H9 (cell line): ENCODE measurements around the gene LAMB1. TPM values are rescaled to one million over a fixed set of nuclear protein-coding genes. Genes with fewer than 3 reads are reported as not detected.

Experiments used
- DNase-seq: peaks from one replicate; pipeline ENCODE4 v3.0.0-alpha.2; 2017
- H2AFZ ChIP-seq: one replicate; pipeline ENCODE4 v1.6.1; 2013; ENCODE audit warnings: mild to moderate bottlenecking, low read length, control low read depth, moderate library complexity
- H2AK5ac ChIP-seq: 2 replicates; pipeline ENCODE4 v1.6.1; 2013; ENCODE audit warnings: low read length, control low read depth, mixed read lengths; ENCODE audit not compliant: insufficient read length
- H2BK120ac ChIP-seq: one replicate; pipeline ENCODE4 v1.6.1; 2013; ENCODE audit warnings: low read depth, mild to moderate bottlenecking, low read length, control low read depth, inconsistent platforms; ENCODE audit not compliant: poor library complexity, severe bottlenecking
- H2BK12ac ChIP-seq: 2 replicates; pipeline ENCODE4 v1.6.1; 2013; ENCODE audit warnings: low read length, control low read depth, mixed read lengths, low read depth; ENCODE audit not compliant: insufficient read length
- H2BK15ac ChIP-seq: 2 replicates; pipeline ENCODE4 v1.6.1; 2013; ENCODE audit warnings: low read depth, low read length, control low read depth
- H2BK20ac ChIP-seq: one replicate; pipeline ENCODE4 v1.6.1; 2013; ENCODE audit warnings: low read depth, mild to moderate bottlenecking, low read length, control low read depth, inconsistent platforms; ENCODE audit not compliant: poor library complexity, severe bottlenecking
- H2BK5ac ChIP-seq: 2 replicates; pipeline ENCODE4 v1.6.1; 2013; ENCODE audit warnings: low read length, control low read depth, mixed read lengths; ENCODE audit not compliant: insufficient read length
- H3K14ac ChIP-seq: 2 replicates; pipeline ENCODE4 v1.6.1; 2013; ENCODE audit warnings: low read length, control low read depth; ENCODE audit not compliant: insufficient read depth
- H3K18ac ChIP-seq: 2 replicates; pipeline ENCODE4 v1.6.1; 2013; ENCODE audit warnings: low read depth, mild to moderate bottlenecking, mixed read lengths, low read length, control low read depth; ENCODE audit not compliant: insufficient read length
- H3K23ac ChIP-seq: 2 replicates; pipeline ENCODE4 v1.6.1; 2013; ENCODE audit warnings: low read length, control low read depth, mixed read lengths, low read depth; ENCODE audit not compliant: insufficient read length
- H3K23me2 ChIP-seq: 2 replicates; pipeline ENCODE4 v1.6.1; 2013; ENCODE audit warnings: low read depth, mild to moderate bottlenecking, mixed read lengths, low read length, control low read depth; ENCODE audit not compliant: insufficient read length, poor library complexity, severe bottlenecking
- H3K27ac ChIP-seq: 2 replicates; pipeline ENCODE4 v1.5.1; 2013; ENCODE audit warnings: low read length, control low read depth, mixed read lengths, low read depth; ENCODE audit not compliant: insufficient read length
- H3K27me3 ChIP-seq: 2 replicates; pipeline ENCODE4 v1.6.1; 2013; ENCODE audit warnings: low read length, control low read depth, inconsistent platforms; ENCODE audit not compliant: insufficient read depth
- H3K4ac ChIP-seq: 2 replicates; pipeline ENCODE4 v1.6.1; 2013; ENCODE audit warnings: low read depth, mild to moderate bottlenecking, control low read depth, inconsistent platforms, low read length, moderate library complexity
- H3K4me1 ChIP-seq: 2 replicates; pipeline ENCODE4 v1.6.1; 2013; ENCODE audit warnings: low read length, control low read depth, inconsistent platforms; ENCODE audit not compliant: insufficient read depth
- H3K4me2 ChIP-seq: 2 replicates; pipeline ENCODE4 v1.6.1; 2013; ENCODE audit warnings: low read length, control low read depth, mixed read lengths; ENCODE audit not compliant: insufficient read length, insufficient read depth
- H3K56ac ChIP-seq: 2 replicates; pipeline ENCODE4 v1.6.1; 2013; ENCODE audit warnings: low read depth, mild to moderate bottlenecking, mixed read lengths, low read length, control low read depth; ENCODE audit not compliant: insufficient read length
- H3K79me1 ChIP-seq: 2 replicates; pipeline ENCODE4 v1.6.1; 2013; ENCODE audit warnings: low read depth, mild to moderate bottlenecking, moderate library complexity, low read length, control low read depth, inconsistent platforms; ENCODE audit not compliant: insufficient read depth, poor library complexity, severe bottlenecking
- H3K79me2 ChIP-seq: 2 replicates; pipeline ENCODE4 v1.6.1; 2013; ENCODE audit warnings: low read length, control low read depth, inconsistent platforms; ENCODE audit not compliant: insufficient read depth
- H3K9ac ChIP-seq: 2 replicates; pipeline ENCODE4 v1.6.1; 2013; ENCODE audit warnings: low read length, control low read depth, mixed read lengths; ENCODE audit not compliant: insufficient read length; ENCODE audit errors: extremely low read depth
- H3K9me3 ChIP-seq: one replicate; pipeline ENCODE4 v1.6.1; 2013; ENCODE audit warnings: low read depth, low read length, inconsistent platforms; ENCODE audit not compliant: control insufficient read depth
- H3T11ph ChIP-seq: one replicate; pipeline ENCODE4 v1.6.1; 2013; ENCODE audit warnings: mild to moderate bottlenecking, low read length, control low read depth, inconsistent platforms
- H4K20me1 ChIP-seq: one replicate; pipeline ENCODE4 v1.6.1; 2013; ENCODE audit not compliant: control insufficient read depth, insufficient read length, insufficient read depth
- H4K5ac ChIP-seq: 2 replicates; pipeline ENCODE4 v1.6.1; 2013; ENCODE audit warnings: low read depth, mild to moderate bottlenecking, mixed read lengths, low read length, control low read depth; ENCODE audit not compliant: insufficient read length
- H4K8ac ChIP-seq: replicated peaks from 2 replicates; pipeline ENCODE4 v1.6.1; 2013; ENCODE audit warnings: low read length, control low read depth, mixed read lengths, low read depth; ENCODE audit not compliant: insufficient read length
- H4K91ac ChIP-seq: 2 replicates; pipeline ENCODE4 v1.6.1; 2013; ENCODE audit warnings: low read depth, mild to moderate bottlenecking, moderate library complexity, mixed read lengths, low read length, control low read depth; ENCODE audit not compliant: insufficient read length
- H3K27ac Mint-ChIP-seq, 3 experiments: 2 replicates in 2 of 3; 3 replicates in 1 of 3; pipeline ENCODE4 v1.8.0; 2020 to 2021; ENCODE audit warnings: mixed read lengths in 3 of 3, mild to moderate bottlenecking in 1 of 3, moderate library complexity in 1 of 3
- H3K27me3 Mint-ChIP-seq: 2 replicates; pipeline ENCODE4 v1.8.0; 2021; ENCODE audit warnings: low read depth, mild to moderate bottlenecking, moderate library complexity, mixed read lengths
- H3K36me3 Mint-ChIP-seq, 3 experiments: 2 replicates in 2 of 3; 3 replicates in 1 of 3; pipeline ENCODE4 v1.8.0; 2020 to 2021; ENCODE audit warnings: low read depth in 3 of 3, mixed read lengths in 3 of 3; ENCODE audit not compliant: insufficient read depth in 1 of 3
- H3K4me1 Mint-ChIP-seq, 2 experiments: 2 replicates each; pipeline ENCODE4 v1.8.0; 2020; ENCODE audit warnings: mixed read lengths in 2 of 2
- H3K4me3 Mint-ChIP-seq, 2 experiments: 2 replicates in 1 of 2; 3 replicates in 1 of 2; pipeline ENCODE4 v1.8.0; 2020 to 2021; ENCODE audit warnings: mild to moderate bottlenecking in 2 of 2, mixed read lengths in 2 of 2, moderate library complexity in 1 of 2
- H3K9me3 Mint-ChIP-seq, 2 experiments: 2 replicates in 1 of 2; 3 replicates in 1 of 2; pipeline ENCODE4 v1.8.0; 2020; ENCODE audit warnings: mild to moderate bottlenecking in 2 of 2, mixed read lengths in 2 of 2, moderate library complexity in 1 of 2
- CTCF ChIP-seq: fragments of 200-600 bp; sonication (generic); conservative IDR thresholded peaks from 3 replicates; pipeline ENCODE4 v1.8.0; 2021; ENCODE audit warnings: antibody characterized with exemption, mild to moderate bottlenecking
- WGBS: extraction: QIAGEN DNeasy Blood & Tissue Kit; methylation state at CpG from one replicate; pipeline ENCODE4 v1.1.7; 2013; ENCODE audit warnings: missing lambda C conversion rate, low lambda C conversion rate, mixed read lengths; ENCODE audit not compliant: insufficient read length; ENCODE audit errors: extremely low coverage; 5-methylcytosine and 5-hydroxymethylcytosine counted together
- total RNA-seq: library from RNA; stranded (reverse); gene quantifications from 2 replicates; pipeline ENCODE4 v1.2.1, GENCODE V29; 2021

Gene LAMB1
- total RNA-seq, 1 experiment from 2014 or later = 75.8 TPM

- Mint-ChIP-seq H3K9me3 (no peaks in the 10 kb centered on the region), H3K36me3 (peaks cover 23 to 89% (median 74%) of the 10 kb centered on the region in 3 experiments), H3K27ac (peak overlapping the region in 1 of 3 experiments; percentile 7; a peak in 1 of 7 replicates), H3K27me3 (no peaks in the 10 kb centered on the region), H3K4me3 (no peak overlapping the region), H3K4me1 (peaks cover 4 to 6% of the 10 kb centered on the region in 2 experiments)
- Histone ChIP-seq H3K56ac (no peak overlapping the region), H3K4me1 (no peaks in the 10 kb centered on the region), H3K9me3 (no peaks in the 10 kb centered on the region), H3K4ac (no peak overlapping the region), H3K79me2 (no peaks in the 10 kb centered on the region; the same call in 1 of the 2 replicates), H3K79me1 (no peaks in the 10 kb centered on the region), H4K5ac (no peak overlapping the region), H4K91ac (no peak overlapping the region), H4K8ac (no peak overlapping the region), H3K4me2 (no peak overlapping the region), H2BK20ac (no peak overlapping the region), H2AK5ac (no peak overlapping the region), H3K23ac (no peak overlapping the region), H3K27ac (no peak overlapping the region), H3K14ac (no peak overlapping the region), H3T11ph (no peak overlapping the region), H3K18ac (no peak overlapping the region), H2BK15ac (no peak overlapping the region), H3K9ac (no peak overlapping the region), H3K27me3 (no peaks in the 10 kb centered on the region), H2BK120ac (no peak overlapping the region), H3K23me2 (no peaks in the 10 kb centered on the region), H2BK5ac (no peak overlapping the region), H4K20me1 (no peaks in the 10 kb centered on the region), H2AFZ (no peak overlapping the region), H2BK12ac (no peak overlapping the region)
- no peak for TF ChIP-seq CTCF
- no peak for DNase-seq
- WGBS = no CpG with 5 or more reads among the region's 1 CpG
Observed at GRCh38 chr7:107920048-107920772, 82.8 kb downstream of the LAMB1 start.
